ENCODE results near the gene CCDC188.

The CCDC188 gene

DNA sequence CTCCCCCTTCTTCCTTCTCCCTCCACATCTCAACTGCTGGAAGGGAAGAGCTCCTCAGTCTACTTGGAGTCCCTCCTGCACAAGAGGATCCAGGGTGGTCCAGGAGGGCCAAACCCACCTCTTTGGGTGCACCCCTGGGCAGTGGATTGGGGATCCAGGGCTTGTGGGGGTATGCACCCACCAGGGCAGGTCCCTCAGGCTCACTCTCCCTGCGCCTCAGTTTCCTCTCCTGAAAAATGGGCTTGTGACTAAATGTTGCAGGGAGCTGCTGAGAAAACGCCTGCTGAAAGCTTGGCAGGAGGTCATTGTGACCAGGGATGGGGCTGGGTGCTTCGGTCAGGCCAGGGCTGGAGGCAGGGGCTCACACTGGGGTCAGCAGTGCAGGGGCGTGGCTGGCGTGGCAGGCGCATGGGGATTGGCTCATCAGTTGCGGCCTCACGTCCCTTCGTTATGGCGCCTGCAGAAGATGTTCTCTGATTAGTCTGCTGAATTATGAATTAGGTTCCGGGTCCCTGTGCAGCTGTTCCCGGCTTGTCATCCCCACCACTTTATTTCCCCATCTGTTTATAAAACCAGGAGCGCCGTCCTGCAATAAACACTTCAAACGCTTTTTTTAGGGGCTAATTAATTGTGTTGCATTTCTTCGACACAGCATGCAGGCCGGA is 25.7 kb upstream of the CCDC188 start:
- no peak for DNase-seq (ENCODE audit: low read depth, low spot score)
- TF ChIP-seq, protein P1, sequence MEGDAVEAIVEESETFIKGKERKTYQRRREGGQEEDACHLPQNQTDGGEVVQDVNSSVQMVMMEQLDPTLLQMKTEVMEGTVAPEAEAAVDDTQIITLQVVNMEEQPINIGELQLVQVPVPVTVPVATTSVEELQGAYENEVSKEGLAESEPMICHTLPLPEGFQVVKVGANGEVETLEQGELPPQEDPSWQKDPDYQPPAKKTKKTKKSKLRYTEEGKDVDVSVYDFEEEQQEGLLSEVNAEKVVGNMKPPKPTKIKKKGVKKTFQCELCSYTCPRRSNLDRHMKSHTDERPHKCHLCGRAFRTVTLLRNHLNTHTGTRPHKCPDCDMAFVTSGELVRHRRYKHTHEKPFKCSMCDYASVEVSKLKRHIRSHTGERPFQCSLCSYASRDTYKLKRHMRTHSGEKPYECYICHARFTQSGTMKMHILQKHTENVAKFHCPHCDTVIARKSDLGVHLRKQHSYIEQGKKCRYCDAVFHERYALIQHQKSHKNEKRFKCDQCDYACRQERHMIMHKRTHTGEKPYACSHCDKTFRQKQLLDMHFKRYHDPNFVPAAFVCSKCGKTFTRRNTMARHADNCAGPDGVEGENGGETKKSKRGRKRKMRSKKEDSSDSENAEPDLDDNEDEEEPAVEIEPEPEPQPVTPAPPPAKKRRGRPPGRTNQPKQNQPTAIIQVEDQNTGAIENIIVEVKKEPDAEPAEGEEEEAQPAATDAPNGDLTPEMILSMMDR (IDR thresholded peaks at IDR 0.05; ENCODE audit: low read depth, low read length), result no peak
- in situ Hi-C loops (cut with HindIII; ENCODE audit: low sequenced_read_pairs), result no loop called here
- no peak overlapping the region for H3K4me3 ChIP-seq (ENCODE audit: low read depth, low read length)

DNA sequence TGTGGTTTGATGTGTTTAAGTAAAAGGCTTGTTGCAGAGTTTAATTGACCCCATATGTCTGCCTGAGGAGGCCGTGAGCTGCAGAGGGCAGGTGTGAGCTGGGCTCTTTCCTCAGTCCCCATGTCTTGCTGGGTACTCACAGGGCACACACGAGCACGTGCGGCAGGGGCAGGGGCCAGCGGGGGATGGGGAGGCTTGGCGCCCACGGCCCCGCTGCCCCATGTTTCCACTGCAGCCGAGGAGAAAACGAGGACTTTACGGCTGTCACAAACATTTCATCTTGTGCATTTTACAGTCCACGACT is 24.7 kb upstream of the CCDC188 start:
- TF ChIP-seq, protein P1 (IDR thresholded peaks at IDR 0.05; ENCODE audit: low read depth, low read length), result peak; percentile 13
- in situ Hi-C loops (cut with HindIII; ENCODE audit: low sequenced_read_pairs), result no loop called here
- H3K4me3 ChIP-seq (ENCODE audit: low read depth, low read length), result no peak overlapping the region
- no peak for DNase-seq (ENCODE audit: low read depth, low spot score)

DNA sequence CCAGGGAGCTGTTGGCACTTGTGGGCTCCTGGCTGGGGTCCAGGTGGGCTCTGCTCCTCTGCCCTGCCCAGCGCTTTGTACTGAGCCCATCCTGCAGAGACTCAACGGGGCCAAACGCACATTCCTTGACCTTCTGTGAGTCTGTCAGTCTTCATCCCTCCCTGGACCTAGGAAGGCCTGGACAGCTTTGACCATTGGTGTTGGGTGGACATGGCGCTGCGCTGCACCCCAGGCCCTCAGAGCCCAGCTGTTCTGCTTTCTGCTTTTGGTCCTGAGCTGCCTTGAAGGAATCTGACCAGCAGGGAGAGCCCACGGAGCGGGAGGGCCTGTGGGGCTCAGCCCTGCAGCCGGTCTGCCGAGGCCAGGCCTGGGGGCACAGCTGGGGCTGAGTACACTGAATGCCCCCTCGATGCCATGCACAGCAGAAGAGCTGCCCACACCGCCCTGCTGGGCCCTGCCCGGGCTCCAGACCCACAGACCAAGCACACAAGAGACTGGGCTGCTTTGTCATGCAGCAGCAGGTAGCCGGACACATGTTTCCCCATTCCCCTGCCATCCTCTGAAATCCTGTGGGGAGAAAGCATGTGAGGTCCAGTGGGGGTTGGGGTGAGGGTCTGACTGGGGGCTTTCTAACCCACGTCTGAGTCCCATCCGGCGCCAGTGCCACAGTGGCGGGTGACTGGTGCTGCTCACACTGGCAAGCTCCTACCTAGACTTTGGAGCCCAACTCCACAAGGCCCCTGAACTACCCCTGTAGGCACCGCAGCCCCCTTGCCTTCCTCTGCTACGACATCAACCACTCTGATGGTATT is 24.1 kb upstream of the CCDC188 start:
- in situ Hi-C loops (cut with HindIII; ENCODE audit: low sequenced_read_pairs), result no loop called here
- H3K4me3 ChIP-seq (ENCODE audit: low read depth, low read length), result no peak overlapping the region
- DNase-seq (ENCODE audit: low read depth, low spot score), result no peak
- TF ChIP-seq, protein P1 (IDR thresholded peaks at IDR 0.05; ENCODE audit: low read depth, low read length), result peak; percentile 56

DNA sequence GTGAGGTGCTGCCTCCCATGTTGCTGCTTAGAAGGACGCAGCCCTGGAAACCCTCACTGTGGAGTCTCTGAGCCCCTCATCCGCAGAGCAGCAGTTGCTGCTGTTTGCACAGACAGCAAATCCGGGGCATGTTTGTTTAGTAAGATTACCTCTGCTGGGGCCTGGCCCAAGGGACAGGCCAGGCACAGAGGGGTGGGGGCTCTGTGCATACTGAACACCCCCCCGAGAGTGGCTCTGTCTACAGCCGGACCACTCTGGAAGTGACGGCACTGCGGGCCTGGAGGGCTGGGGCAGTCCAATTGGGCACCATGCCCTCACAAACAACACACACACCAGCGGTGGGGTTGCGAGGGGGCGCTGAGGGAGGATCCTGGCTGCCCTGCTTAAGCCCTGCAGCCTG is 22.9 kb upstream of the CCDC188 start:
- TF ChIP-seq, protein P1 (IDR thresholded peaks at IDR 0.05; ENCODE audit: low read depth, low read length), result no peak
- DNase-seq (ENCODE audit: low read depth, low spot score), result no peak
- in situ Hi-C loops (cut with HindIII; ENCODE audit: low sequenced_read_pairs), result no loop called here
- H3K4me3 ChIP-seq (ENCODE audit: low read depth, low read length), result no peak overlapping the region

DNA sequence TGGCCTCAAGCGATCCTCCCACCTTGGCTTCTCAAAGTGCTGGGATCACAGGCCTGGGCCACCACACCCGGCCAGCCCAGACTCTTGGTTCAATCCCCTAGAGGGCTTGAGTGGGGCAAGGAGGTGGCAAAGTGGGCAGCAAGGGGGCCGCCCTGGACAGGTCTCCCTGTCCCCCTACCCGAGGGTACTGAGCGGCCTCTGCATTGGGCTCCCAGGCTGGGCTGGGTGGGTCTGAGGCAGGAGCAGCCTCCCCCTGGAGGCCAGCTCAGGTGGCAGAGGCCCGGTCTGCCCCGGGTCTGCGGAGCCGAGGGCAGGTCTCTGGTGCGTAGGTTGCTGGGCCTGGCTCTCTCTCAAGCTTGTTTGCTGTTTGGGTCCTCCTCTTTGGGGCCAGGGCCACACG is 22.4 kb upstream of the CCDC188 start:
- in situ Hi-C loops (cut with HindIII; ENCODE audit: low sequenced_read_pairs), result no loop called here
- DNase-seq (ENCODE audit: low read depth, low spot score), result no peak
- TF ChIP-seq, protein P1 (IDR thresholded peaks at IDR 0.05; ENCODE audit: low read depth, low read length), result no peak
- no peak overlapping the region for H3K4me3 ChIP-seq (ENCODE audit: low read depth, low read length)

DNA sequence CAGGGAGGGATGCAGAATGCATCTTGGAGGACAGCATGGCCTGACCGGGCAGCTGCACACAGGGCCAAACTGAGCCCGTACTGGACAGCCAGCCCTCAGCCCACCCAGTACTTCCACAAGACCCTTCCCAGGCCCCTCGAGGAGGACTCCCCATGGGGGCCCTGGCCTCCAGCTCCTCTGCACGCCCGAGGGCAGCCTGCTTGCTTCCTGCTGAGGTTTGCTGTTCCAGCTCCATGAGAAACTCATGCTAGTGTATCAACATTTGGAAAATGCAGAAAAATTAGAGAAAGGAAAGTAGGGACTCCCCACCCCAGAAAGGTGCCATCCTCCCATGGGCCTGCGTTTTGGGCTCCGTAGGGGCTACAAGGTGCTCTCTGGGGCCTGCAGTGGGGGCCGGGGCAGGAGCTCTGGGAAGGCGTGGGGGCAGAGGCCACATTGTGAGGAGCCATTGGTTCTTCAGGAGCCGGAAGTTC is 21.3 kb upstream of the CCDC188 start:
- H3K4me3 ChIP-seq (ENCODE audit: low read depth, low read length), result no peak overlapping the region
- TF ChIP-seq, protein P1 (IDR thresholded peaks at IDR 0.05; ENCODE audit: low read depth, low read length), result no peak

More for the DNA sequence above, 21.3 kb upstream of the CCDC188 start:
- DNase-seq (ENCODE audit: low read depth, low spot score), result no peak
- in situ Hi-C loops (cut with HindIII; ENCODE audit: low sequenced_read_pairs), result no loop called here
